Natural killer cell (primary cell): ENCODE results near the gene ABI3BP. TPM values are rescaled to one million over a fixed set of nuclear protein-coding genes. Genes with fewer than 3 reads are reported as not detected.

Experiments
- ATAC-seq, 3 donors: fragments of 150-1000 bp in 2 of 3; fragments of 200-7000 bp in 1 of 3; cut with Tn5 transposase; 1 replicate in 1 of 3; 2 replicates in 2 of 3; pipeline ENCODE4 v1.10.0; 2021; ENCODE audit warnings: mild to moderate bottlenecking in 2 of 3, moderate library complexity in 2 of 3
- DNase-seq, 2 donors: peaks; one replicate each; pipeline versions ENCODE4 v3.0.0 to v3.0.0-alpha.2; 2013 to 2021; ENCODE audit warnings: mixed read lengths in 1 of 2
- H3K27ac ChIP-seq: one replicate; pipeline ENCODE4 v1.5.1; 2013; ENCODE audit warnings: mild to moderate bottlenecking, low read length
- H3K27me3 ChIP-seq: one replicate; pipeline ENCODE4 v1.6.1; 2013; ENCODE audit warnings: low read length; ENCODE audit not compliant: control insufficient read depth, insufficient read depth
- H3K36me3 ChIP-seq: one replicate; pipeline ENCODE4 v1.6.1; 2013; ENCODE audit warnings: low read length; ENCODE audit not compliant: control insufficient read depth, insufficient read depth
- H3K4me1 ChIP-seq: one replicate; pipeline ENCODE4 v1.6.1; 2013; ENCODE audit warnings: low read length; ENCODE audit not compliant: control insufficient read depth, insufficient read depth
- H3K4me3 ChIP-seq: one replicate; pipeline ENCODE4 v1.5.1; 2013; ENCODE audit warnings: low read length
- H3K9me3 ChIP-seq: one replicate; pipeline ENCODE4 v1.6.1; 2013; ENCODE audit warnings: low read length; ENCODE audit not compliant: control insufficient read depth, insufficient read depth
- H3K27ac Mint-ChIP-seq, 2 donors: one replicate each; pipeline ENCODE4 v1.8.0; 2022; ENCODE audit warnings: mild to moderate bottlenecking in 2 of 2, mixed read lengths in 2 of 2, moderate library complexity in 1 of 2
- H3K27me3 Mint-ChIP-seq, 2 donors: one replicate each; pipeline ENCODE4 v1.8.0; 2022; ENCODE audit warnings: low read depth in 2 of 2, mixed read lengths in 2 of 2
- H3K36me3 Mint-ChIP-seq: one replicate; pipeline ENCODE4 v1.8.0; 2022; ENCODE audit warnings: mixed read lengths
- H3K4me1 Mint-ChIP-seq, 2 donors: one replicate each; pipeline ENCODE4 v1.8.0; 2022; ENCODE audit warnings: mixed read lengths in 2 of 2
- H3K4me3 Mint-ChIP-seq: one replicate; pipeline ENCODE4 v1.8.0; 2022; ENCODE audit warnings: mild to moderate bottlenecking, moderate library complexity, mixed read lengths
- H3K9me3 Mint-ChIP-seq, 2 donors: one replicate each; pipeline ENCODE4 v1.8.0; 2022; ENCODE audit warnings: mixed read lengths in 2 of 2
- CTCF ChIP-seq: fragments of 200-600 bp; IDR thresholded peaks from one replicate; pipeline ENCODE4 v1.8.0; 2022; ENCODE audit warnings: antibody characterized with exemption
- WGBS: methylation state at CpG from one replicate; pipeline ENCODE4 v1.1.7; 2013; ENCODE audit warnings: missing lambda C conversion rate; ENCODE audit not compliant: insufficient coverage; 5-methylcytosine and 5-hydroxymethylcytosine counted together
- intact Hi-C: fragments of 100-400 bp; cut with micrococcal nuclease; formaldehyde crosslinking; loops from one replicate; pipeline ENCODE4 v1.14.2; 2022
- total RNA-seq, 4 donors: library from RNA; stranded (reverse); fragments of 120-200 nt in 1 of 4; gene quantifications; one replicate each; pipeline versions ENCODE4 v1.2.3 to v1.2.4, GENCODE V29; 2013 to 2022

ABI3BP gene
- total RNA-seq, 3 donors from 2014 or later (not counting 1 experiment from before 2014, with no cell fraction given) = not detected

- Histone ChIP-seq H3K36me3 (no peaks in the 10 kb centered on the region), H3K27me3 (no peaks in the 10 kb centered on the region), H3K4me3 (no peak overlapping the region), H3K27ac (no peak overlapping the region), H3K9me3 (no peaks in the 10 kb centered on the region), H3K4me1 (no peaks in the 10 kb centered on the region)
- H3K36me3 Mint-ChIP-seq = no peaks in the 10 kb centered on the region
- 92% methylated on average over 1 of the region's 1 CpG for WGBS
- H3K4me3 Mint-ChIP-seq = no peak overlapping the region
- ATAC-seq (no peak), DNase-seq (no peak)
- TF ChIP-seq CTCF = no peak
- H3K9me3 Mint-ChIP-seq = no peaks in the 10 kb centered on the region
- intact Hi-C loops = no loop called here
- H3K4me1 Mint-ChIP-seq = peaks cover 0 to 5% of the 10 kb centered on the region in 2 donors
- H3K27me3 Mint-ChIP-seq = no peaks in the 10 kb centered on the region
- H3K27ac Mint-ChIP-seq = no peak overlapping the region
Measured at GRCh38 chr3:100856821-100857220, 136.4 kb downstream of the ABI3BP start.

- Mint-ChIP-seq H3K4me1 (peaks cover 0 to 5% of the 10 kb centered on the region in 2 donors), H3K4me3 (no peak overlapping the region), H3K36me3 (no peaks in the 10 kb centered on the region), H3K27ac (no peak overlapping the region), H3K9me3 (peaks cover 0 to 2% of the 10 kb centered on the region in 2 donors), H3K27me3 (no peaks in the 10 kb centered on the region)
- WGBS = 17% methylated on average over 3 of the region's 3 CpGs
- Histone ChIP-seq H3K9me3 (no peaks in the 10 kb centered on the region), H3K27me3 (no peaks in the 10 kb centered on the region), H3K4me1 (no peaks in the 10 kb centered on the region), H3K27ac (no peak overlapping the region), H3K4me3 (no peak overlapping the region), H3K36me3 (no peaks in the 10 kb centered on the region)
- peak in 1 of 3 donors; percentile 36 for ATAC-seq
- TF ChIP-seq CTCF = no peak
- DNase-seq = peak in 1 of 2 donors; percentile 1
- intact Hi-C loops = no loop called here
Measured at GRCh38 chr3:100852840-100853239, 140.4 kb downstream of the ABI3BP start.

GRCh38 chr3:100850701-100851100 is 142.5 kb downstream of the ABI3BP start:
- Mint-ChIP-seq H3K4me3 (no peak overlapping the region), H3K36me3 (no peaks in the 10 kb centered on the region), H3K9me3 (peaks cover 0 to 2% of the 10 kb centered on the region in 2 donors), H3K4me1 (peaks cover 0 to 5% of the 10 kb centered on the region in 2 donors), H3K27ac (no peak overlapping the region), H3K27me3 (no peaks in the 10 kb centered on the region)
- intact Hi-C loops = no loop called here
- DNase-seq (no peak), ATAC-seq (no peak)
- 88% methylated on average over 2 of the region's 2 CpGs for WGBS
- Histone ChIP-seq H3K36me3 (no peaks in the 10 kb centered on the region), H3K9me3 (no peaks in the 10 kb centered on the region), H3K27me3 (no peaks in the 10 kb centered on the region), H3K4me1 (no peaks in the 10 kb centered on the region), H3K27ac (no peak overlapping the region), H3K4me3 (no peak overlapping the region)
- TF ChIP-seq CTCF = no peak

GRCh38 chr3:100850156-100850555 is 143.1 kb downstream of the ABI3BP start:
- Histone ChIP-seq H3K36me3 (no peaks in the 10 kb centered on the region), H3K4me1 (no peaks in the 10 kb centered on the region), H3K27ac (no peak overlapping the region), H3K27me3 (no peaks in the 10 kb centered on the region), H3K4me3 (no peak overlapping the region), H3K9me3 (no peaks in the 10 kb centered on the region)
- 69% methylated on average over 2 of the region's 3 CpGs for WGBS
- TF ChIP-seq CTCF = no peak
- Mint-ChIP-seq H3K27ac (no peak overlapping the region), H3K36me3 (no peaks in the 10 kb centered on the region), H3K4me1 (peaks cover 0 to 5% of the 10 kb centered on the region in 2 donors), H3K27me3 (no peaks in the 10 kb centered on the region), H3K9me3 (peaks cover 0 to 2% of the 10 kb centered on the region in 2 donors), H3K4me3 (no peak overlapping the region)
- intact Hi-C loops = no loop called here
- ATAC-seq = no peak
- DNase-seq = no peak
